MCF 10A (cell line): Measurements from ENCODE around the gene SPATA31C1. TPM values are rescaled to one million over a fixed set of nuclear protein-coding genes. Genes with fewer than 3 reads are reported as not detected.
"Not testable (repeated sequence)": the region's sequence is repeated elsewhere in the genome, so short reads cannot be mapped to it uniquely, and the experiment has no call there.

Experiments
- BruUV-seq: library from RNA; stranded (reverse); fragments of 400-500 nt; replicated peaks from 2 replicates; lab custom pipeline; 2021; lab: Mats Ljungman, UMichigan
- CTCF ChIA-PET: fragments of 300-600 bp; sonication (Branson Sonifier 250); formaldehyde crosslinking; extraction: SDS; loops from one replicate; lab custom pipeline; 2021; ENCODE audit warnings: antibody characterized with exemption, inconsistent platforms; lab: Yijun Ruan, JAX
- POLR2A ChIA-PET: fragments of 300-600, 350-650 bp; sonication (Branson Sonifier 250); formaldehyde crosslinking; extraction: SDS; loops from one replicate; lab custom pipeline; 2020; ENCODE audit warnings: antibody characterized with exemption, inconsistent platforms; lab: Yijun Ruan, JAX
- DNase-seq: peaks from one replicate; pipeline ENCODE4 v3.0.0-alpha.2; 2018; ENCODE audit not compliant: unreplicated experiment
- H3K27ac Mint-ChIP-seq: one replicate; pipeline ENCODE4 v1.8.0; 2022; ENCODE audit warnings: mild to moderate bottlenecking, low read depth, mixed read lengths; ENCODE audit not compliant: unreplicated experiment
- H3K27me3 Mint-ChIP-seq: one replicate; pipeline ENCODE4 v1.8.0; 2022; ENCODE audit warnings: mixed read lengths; ENCODE audit not compliant: insufficient read depth, unreplicated experiment
- H3K36me3 Mint-ChIP-seq: one replicate; pipeline ENCODE4 v1.8.0; 2022; ENCODE audit warnings: mild to moderate bottlenecking, moderate library complexity, mixed read lengths; ENCODE audit not compliant: insufficient read depth, unreplicated experiment
- H3K4me1 Mint-ChIP-seq: one replicate; pipeline ENCODE4 v1.8.0; 2022; ENCODE audit warnings: mixed read lengths; ENCODE audit not compliant: insufficient read depth, unreplicated experiment
- H3K4me3 Mint-ChIP-seq: one replicate; pipeline ENCODE4 v1.8.0; 2022; ENCODE audit warnings: mild to moderate bottlenecking, moderate library complexity, mixed read lengths; ENCODE audit not compliant: unreplicated experiment
- H3K9me3 Mint-ChIP-seq: one replicate; pipeline ENCODE4 v1.8.0; 2022; ENCODE audit warnings: mixed read lengths; ENCODE audit not compliant: unreplicated experiment
- CTCF ChIP-seq: fragments of 200-600 bp; IDR thresholded peaks from one replicate; pipeline ENCODE4 v1.8.0; 2022; ENCODE audit warnings: antibody characterized with exemption, mild to moderate bottlenecking; ENCODE audit not compliant: unreplicated experiment
- intact Hi-C: fragments of 100-400 bp; cut with micrococcal nuclease; formaldehyde crosslinking; loops from 2 replicates; pipeline ENCODE4 v1.14.1; 2022
- total RNA-seq: library from RNA; stranded (reverse); gene quantifications from 2 replicates; pipeline ENCODE4 v1.2.3, GENCODE V29; 2022

Gene SPATA31C1
- total RNA-seq, 1 experiment from 2014 or later: not detected

- H3K36me3 Mint-ChIP-seq, POLR2A ChIA-PET, DNase-seq, H3K4me1 Mint-ChIP-seq, H3K27me3 Mint-ChIP-seq, H3K9me3 Mint-ChIP-seq, intact Hi-C loops, BruUV-seq, CTCF ChIA-PET, H3K4me3 Mint-ChIP-seq, H3K27ac Mint-ChIP-seq: not testable (repeated sequence)
Observed at GRCh38 chr9:87934444-87934843, 16.7 kb downstream of the SPATA31C1 start.

- POLR2A ChIA-PET, intact Hi-C loops, CTCF ChIA-PET, H3K27me3 Mint-ChIP-seq, H3K4me1 Mint-ChIP-seq, H3K9me3 Mint-ChIP-seq, BruUV-seq, H3K36me3 Mint-ChIP-seq, H3K4me3 Mint-ChIP-seq, DNase-seq, H3K27ac Mint-ChIP-seq: not testable (repeated sequence)
Observed at GRCh38 chr9:87937352-87937751, 19.6 kb downstream of the SPATA31C1 start.

GRCh38 chr9:87937918-87938317 lies 20.2 kb downstream of the SPATA31C1 start:
- H3K9me3 Mint-ChIP-seq, H3K4me3 Mint-ChIP-seq, CTCF ChIA-PET, intact Hi-C loops, H3K4me1 Mint-ChIP-seq, H3K27me3 Mint-ChIP-seq, H3K36me3 Mint-ChIP-seq, H3K27ac Mint-ChIP-seq, BruUV-seq, DNase-seq, POLR2A ChIA-PET: not testable (repeated sequence)

GRCh38 chr9:87938336-87938735 lies 20.6 kb downstream of the SPATA31C1 start:
- intact Hi-C loops, CTCF ChIA-PET, H3K4me3 Mint-ChIP-seq: not testable (repeated sequence)

GRCh38 chr9:87939096-87939495 lies 21.3 kb downstream of the SPATA31C1 start:
- H3K9me3 Mint-ChIP-seq, BruUV-seq, H3K27ac Mint-ChIP-seq, POLR2A ChIA-PET, H3K4me1 Mint-ChIP-seq, DNase-seq, intact Hi-C loops, H3K27me3 Mint-ChIP-seq, H3K4me3 Mint-ChIP-seq, CTCF ChIA-PET, H3K36me3 Mint-ChIP-seq: not testable (repeated sequence)

More at GRCh38 chr9:87938336-87938735, 20.6 kb downstream of the SPATA31C1 start:
- H3K36me3 Mint-ChIP-seq, H3K4me1 Mint-ChIP-seq, DNase-seq, H3K27me3 Mint-ChIP-seq, H3K9me3 Mint-ChIP-seq, H3K27ac Mint-ChIP-seq, BruUV-seq, POLR2A ChIA-PET: not testable (repeated sequence)

GRCh38 chr9:87944096-87944495 lies 26.3 kb downstream of the SPATA31C1 start:
- no peak overlapping the region for H3K4me3 Mint-ChIP-seq
- no peak overlapping the region for H3K27ac Mint-ChIP-seq
- no peak for DNase-seq
- no peaks in the 10 kb centered on the region for H3K36me3 Mint-ChIP-seq
- ChIA-PET POLR2A (no interaction called here), CTCF (interaction anchor here (0.7 to 0.8 kb wide), 2 partner anchors 1057 to 1193 kb away, joined by 3 to 4 read pairs; no protein-coding TSS in a partner anchor)
- no TSS peak for BruUV-seq
- H3K9me3 Mint-ChIP-seq: no peaks in the 10 kb centered on the region
- no peaks in the 10 kb centered on the region for H3K4me1 Mint-ChIP-seq
- no peak for TF ChIP-seq CTCF
- intact Hi-C loops: no loop called here
- no peaks in the 10 kb centered on the region for H3K27me3 Mint-ChIP-seq
